Astrocyte of the cerebellum (primary cell): ENCODE measurements around the gene PIEZO1.

ENCODE experiments used
- DNase-seq: peaks from one replicate; pipeline ENCODE4 v3.0.0-alpha.2; 2011; ENCODE audit warnings: low read depth
- H3K4me3 ChIP-seq: 2 replicates; pipeline ENCODE4 v1.5.1; 2011; ENCODE audit warnings: mild to moderate bottlenecking, low read depth, low read length, moderate library complexity
- in situ Hi-C: cut with HindIII; loops from 2 replicates; pipeline ENCODE4 v1.10.0; 2017; ENCODE audit warnings: low sequenced_read_pairs
- TF ChIP-seq, protein P1 (sequence below): IDR thresholded peaks from 2 replicates; pipeline ENCODE4 v1.5.1; 2012; ENCODE audit warnings: low read length, low read depth, moderate library complexity, mild to moderate bottlenecking; ENCODE audit errors: missing control alignments

The PIEZO1 gene

DNA sequence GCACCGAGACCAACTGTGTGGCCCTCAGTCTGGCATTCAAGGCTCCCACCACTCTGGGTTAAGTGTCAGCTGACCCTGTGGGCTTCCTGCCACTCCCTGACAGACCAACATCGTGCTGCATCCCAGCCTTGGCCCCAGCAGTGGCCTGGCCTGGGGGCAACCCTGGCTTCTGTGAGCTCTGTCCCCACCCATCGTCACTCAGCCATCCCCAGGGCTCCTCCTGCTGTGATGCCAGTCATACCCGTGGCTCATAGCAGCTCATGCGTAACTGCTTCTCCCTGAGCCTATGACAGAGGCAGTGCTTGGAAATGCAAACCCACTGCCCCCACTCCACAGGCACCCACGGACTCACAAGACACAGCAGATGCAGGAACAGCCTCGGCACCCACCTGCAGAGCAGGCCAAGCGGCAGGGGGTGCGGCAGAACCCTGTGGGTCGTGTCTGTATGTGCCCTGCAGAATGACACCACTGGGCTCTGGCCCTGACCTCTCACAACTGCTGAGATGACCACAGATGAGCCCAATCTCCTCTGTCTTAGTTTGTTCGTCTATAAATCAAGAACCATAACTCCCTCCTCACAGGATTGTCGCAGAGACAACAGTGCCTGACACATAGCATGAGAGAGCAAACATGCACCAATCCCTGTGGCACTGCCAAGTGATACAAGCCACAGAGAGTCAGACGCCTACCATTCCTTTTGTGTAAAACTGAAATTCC lies 26.6 kb downstream of the PIEZO1 start:
- DNase-seq, result no peak
- TF ChIP-seq, protein P1, sequence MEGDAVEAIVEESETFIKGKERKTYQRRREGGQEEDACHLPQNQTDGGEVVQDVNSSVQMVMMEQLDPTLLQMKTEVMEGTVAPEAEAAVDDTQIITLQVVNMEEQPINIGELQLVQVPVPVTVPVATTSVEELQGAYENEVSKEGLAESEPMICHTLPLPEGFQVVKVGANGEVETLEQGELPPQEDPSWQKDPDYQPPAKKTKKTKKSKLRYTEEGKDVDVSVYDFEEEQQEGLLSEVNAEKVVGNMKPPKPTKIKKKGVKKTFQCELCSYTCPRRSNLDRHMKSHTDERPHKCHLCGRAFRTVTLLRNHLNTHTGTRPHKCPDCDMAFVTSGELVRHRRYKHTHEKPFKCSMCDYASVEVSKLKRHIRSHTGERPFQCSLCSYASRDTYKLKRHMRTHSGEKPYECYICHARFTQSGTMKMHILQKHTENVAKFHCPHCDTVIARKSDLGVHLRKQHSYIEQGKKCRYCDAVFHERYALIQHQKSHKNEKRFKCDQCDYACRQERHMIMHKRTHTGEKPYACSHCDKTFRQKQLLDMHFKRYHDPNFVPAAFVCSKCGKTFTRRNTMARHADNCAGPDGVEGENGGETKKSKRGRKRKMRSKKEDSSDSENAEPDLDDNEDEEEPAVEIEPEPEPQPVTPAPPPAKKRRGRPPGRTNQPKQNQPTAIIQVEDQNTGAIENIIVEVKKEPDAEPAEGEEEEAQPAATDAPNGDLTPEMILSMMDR, result no peak
- in situ Hi-C loops, result loop anchor here (10.0 to 25.0 kb wide), 3 partner anchors 104 to 446 kb away; partner anchors contain the start of genes GALNS, PABPN1L, SLC22A31 and TRAPPC2L
- H3K4me3 ChIP-seq, result no peak overlapping the region

DNA sequence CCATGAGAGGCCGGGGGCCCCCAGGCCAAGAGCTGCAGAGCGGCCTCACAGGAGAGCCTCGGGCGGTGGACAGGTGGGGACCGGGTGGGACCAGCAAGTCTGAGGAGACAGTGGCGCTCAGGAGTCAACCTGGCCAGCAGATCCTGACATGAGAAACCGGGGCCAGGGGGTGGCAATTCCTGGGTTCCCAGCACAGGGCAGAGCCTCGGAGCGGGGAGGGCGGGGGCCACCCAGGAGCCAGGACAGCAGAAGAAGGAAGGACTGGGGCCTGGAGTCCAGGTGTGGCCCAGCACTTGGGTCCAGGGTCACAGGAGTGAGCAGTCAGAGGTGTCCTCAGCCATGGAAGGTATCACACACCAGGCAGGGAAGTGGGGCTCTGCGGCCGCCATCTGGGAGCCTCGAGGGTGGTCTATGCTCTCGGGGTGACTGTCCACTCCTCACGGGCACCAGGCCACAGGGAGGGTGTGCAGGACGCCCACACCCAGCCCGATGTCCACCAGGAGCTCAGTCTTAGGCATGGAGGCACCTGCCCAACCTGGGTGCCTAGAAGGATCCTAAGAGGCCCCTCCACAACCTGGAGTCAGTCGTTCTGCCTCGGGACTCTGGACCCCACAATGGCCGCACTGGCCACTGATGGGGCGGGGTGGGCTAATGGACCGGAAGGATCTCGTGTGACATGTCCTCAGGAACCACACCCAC lies 29.1 kb downstream of the PIEZO1 start:
- TF ChIP-seq, protein P1, result no peak
- no peak for DNase-seq
- no peak overlapping the region for H3K4me3 ChIP-seq
- in situ Hi-C loops, result loop anchor here (10.0 to 25.0 kb wide), 3 partner anchors 106 to 449 kb away; partner anchors contain the start of genes GALNS, PABPN1L, SLC22A31 and TRAPPC2L

DNA sequence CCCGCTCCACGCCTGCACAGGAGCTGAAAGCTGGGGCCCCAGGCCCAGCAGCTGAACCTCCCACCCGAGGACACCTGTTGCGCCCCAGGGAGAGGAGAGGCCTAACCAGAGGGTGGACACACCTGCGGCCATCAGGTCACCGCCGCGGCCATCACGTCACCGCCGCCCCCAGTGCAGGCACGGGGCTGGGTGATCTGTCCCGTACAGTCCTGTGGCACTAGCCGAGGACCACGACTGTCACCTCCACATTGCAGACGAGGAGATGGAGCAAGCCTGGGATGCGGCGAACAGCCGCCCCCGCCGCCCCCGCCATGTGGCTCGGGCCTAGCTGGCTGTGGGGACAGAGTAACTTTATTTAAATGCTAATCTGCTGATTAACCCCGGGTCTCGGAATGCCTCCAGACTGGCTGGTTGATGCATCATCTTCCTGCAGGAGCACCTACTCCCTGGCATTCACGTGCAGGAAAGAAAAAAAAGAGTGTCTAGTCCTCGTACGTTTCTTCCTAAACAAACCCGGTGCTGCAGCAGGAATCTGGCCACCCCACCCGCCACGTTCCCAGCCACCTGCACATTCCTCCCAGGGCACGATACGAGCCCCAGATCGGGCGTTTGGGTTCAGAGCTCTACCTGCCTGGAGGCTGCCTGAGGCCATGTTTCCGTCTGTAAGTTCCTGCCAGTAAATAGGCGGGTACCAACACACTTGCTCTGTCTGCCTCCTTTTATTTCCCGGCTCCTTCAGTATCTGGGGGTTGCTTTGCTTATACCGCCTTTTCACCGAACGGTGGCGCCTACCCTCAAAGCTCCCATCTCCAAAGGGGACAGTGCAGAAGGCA lies 29.9 kb downstream of the PIEZO1 start:
- TF ChIP-seq, protein P1, result peak; percentile 70
- H3K4me3 ChIP-seq, result no peak overlapping the region

DNA sequence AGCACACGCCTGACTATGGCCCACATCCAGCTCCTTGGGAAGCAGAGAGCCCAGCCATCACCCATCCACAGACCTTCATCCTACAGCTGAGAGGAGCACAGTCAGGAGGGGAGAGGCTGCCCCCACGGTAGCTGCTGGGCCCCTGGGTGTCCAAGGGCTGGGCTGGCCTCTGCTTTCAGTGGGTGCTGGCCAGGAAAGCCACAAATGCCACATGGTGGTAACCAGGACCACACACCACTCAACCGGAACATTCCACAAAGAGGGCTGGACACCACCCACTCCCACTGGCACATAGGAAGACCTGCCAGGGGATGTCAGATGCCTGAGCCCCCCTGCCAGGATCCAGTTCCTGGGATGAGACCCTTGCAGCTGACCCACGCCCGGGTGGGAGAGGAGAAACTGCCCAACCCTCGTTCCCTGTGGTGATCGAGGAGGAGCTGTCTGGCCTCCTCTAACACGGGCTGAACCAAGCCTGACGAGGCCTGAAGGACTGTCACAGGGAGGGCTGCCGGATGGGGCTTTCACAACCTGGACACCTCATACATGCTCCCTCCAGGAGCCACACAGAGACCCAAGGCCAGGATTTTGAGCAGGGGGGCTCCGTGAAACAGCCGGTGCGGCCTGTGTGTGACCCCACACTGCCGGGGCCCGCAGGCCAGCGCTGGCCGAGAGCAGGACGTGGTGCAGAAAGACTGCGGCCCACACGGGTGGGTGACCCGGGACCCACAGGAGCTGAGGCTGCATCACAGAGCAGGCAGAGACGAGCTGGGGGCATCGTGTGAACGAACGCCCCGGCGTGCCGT lies 30.7 kb downstream of the PIEZO1 start:
- no peak overlapping the region for H3K4me3 ChIP-seq
- DNase-seq, result no peak
- in situ Hi-C loops, result loop anchor here (10.0 to 25.0 kb wide), 3 partner anchors 108 to 450 kb away; partner anchors contain the start of genes GALNS, PABPN1L, SLC22A31 and TRAPPC2L
- TF ChIP-seq, protein P1, result no peak

More for the DNA sequence above, 29.9 kb downstream of the PIEZO1 start:
- no peak for DNase-seq
- in situ Hi-C loops, result loop anchor here (10.0 to 25.0 kb wide), 3 partner anchors 107 to 450 kb away; partner anchors contain the start of genes GALNS, PABPN1L, SLC22A31 and TRAPPC2L

DNA sequence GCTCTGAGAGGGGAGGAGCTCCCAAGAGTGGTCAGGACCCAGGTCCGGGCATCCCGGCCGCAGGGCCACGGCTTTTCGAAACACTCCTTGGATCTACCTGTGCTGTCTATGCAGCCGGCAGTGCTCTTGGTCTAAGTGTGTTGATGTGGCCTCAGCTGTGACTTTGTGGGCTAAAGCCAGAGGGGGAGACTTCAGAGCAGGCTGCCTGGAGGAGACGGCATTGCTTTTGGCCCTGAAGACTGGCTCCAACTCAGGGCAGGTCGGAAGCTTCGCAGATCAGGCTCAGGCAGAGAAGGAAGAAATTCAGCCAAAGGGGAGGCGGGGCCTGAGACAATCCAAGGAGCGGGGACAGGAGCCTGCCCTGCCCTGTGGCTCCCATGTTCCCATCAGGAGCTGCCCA lies 31.4 kb downstream of the PIEZO1 start:
- TF ChIP-seq, protein P1, result no peak
- in situ Hi-C loops, result loop anchor here (10.0 to 25.0 kb wide), 3 partner anchors 109 to 451 kb away; partner anchors contain the start of genes GALNS, PABPN1L, SLC22A31 and TRAPPC2L
- DNase-seq, result no peak
- no peak overlapping the region for H3K4me3 ChIP-seq
